Muscle of leg (tissue), 11 donors: ENCODE measurements around the gene MAML2. TPM values are rescaled to one million over a fixed set of nuclear protein-coding genes. Genes with fewer than 3 reads are reported as not detected.
"Not testable (repeated sequence)": the region's sequence is repeated elsewhere in the genome, so short reads cannot be mapped to it uniquely, and the experiment has no call there.

Source experiments
- DNase-seq: peaks from one replicate; pipeline ENCODE4 v3.0.0; 2013
- H3K27ac ChIP-seq: one replicate; pipeline ENCODE4 v1.5.1; 2013; ENCODE audit warnings: mild to moderate bottlenecking, low read length, control low read depth
- H3K27me3 ChIP-seq: one replicate; pipeline ENCODE4 v1.6.1; 2013; ENCODE audit warnings: low read length; ENCODE audit not compliant: control insufficient read depth, insufficient read depth
- H3K36me3 ChIP-seq: one replicate; pipeline ENCODE4 v1.6.1; 2013; ENCODE audit warnings: low read length; ENCODE audit not compliant: control insufficient read depth, insufficient read depth
- H3K4me1 ChIP-seq: one replicate; pipeline ENCODE4 v1.6.1; 2013; ENCODE audit warnings: low read length; ENCODE audit not compliant: control insufficient read depth, insufficient read depth
- H3K4me3 ChIP-seq: one replicate; pipeline ENCODE4 v1.5.1; 2013; ENCODE audit warnings: low read length, control low read depth
- H3K9me3 ChIP-seq: replicated peaks from 2 replicates; pipeline ENCODE4 v1.6.1; 2013; ENCODE audit warnings: low read depth, low read length; ENCODE audit not compliant: control insufficient read depth
- WGBS: methylation state at CpG from one replicate; pipeline ENCODE4 v1.1.5; 2013; ENCODE audit warnings: missing lambda C conversion rate; ENCODE audit not compliant: insufficient coverage; 5-methylcytosine and 5-hydroxymethylcytosine counted together
- polyA plus RNA-seq, 8 donors: library from polyadenylated mRNA; unstranded; fragments of 120-200 nt; gene quantifications; one replicate each; pipeline versions ENCODE4 v1.2.1 to v1.2.3, GENCODE V29; 2013; ENCODE audit warnings: inconsistent platforms in 1 of 8, low replicate concordance in 1 of 8; ENCODE audit not compliant: insufficient read length in 8 of 8, insufficient read depth in 1 of 8
- total RNA-seq: library from RNA; stranded (reverse); fragments of 120-200 nt; gene quantifications from one replicate; pipeline ENCODE4 v1.2.4, GENCODE V29; 2013

MAML2 gene
- total and polyA plus RNA-seq, 9 donors: 4.0 to 7.8 (median 5.7) TPM

- Histone ChIP-seq H3K27me3 (no peaks in the 10 kb centered on the region), H3K27ac (peak overlapping the region; percentile 90), H3K4me3 (no peak overlapping the region), H3K4me1 (peaks cover 8% of the 10 kb centered on the region), H3K36me3 (no peaks in the 10 kb centered on the region), H3K9me3 (no peaks in the 10 kb centered on the region)
- DNase-seq: no peak
- WGBS: no CpG with 5 or more reads among the region's 3 CpGs
Observed at GRCh38 chr11:96294289-96294688, 48.7 kb downstream of the MAML2 start.

- Histone ChIP-seq H3K4me3 (no peak overlapping the region), H3K27ac (peak overlapping the region; percentile 90), H3K36me3 (no peaks in the 10 kb centered on the region), H3K4me1 (peaks cover 7% of the 10 kb centered on the region), H3K9me3 (no peaks in the 10 kb centered on the region), H3K27me3 (no peaks in the 10 kb centered on the region)
- peak; percentile 68 for DNase-seq
- no CpG with 5 or more reads among the region's 3 CpGs for WGBS
Observed at GRCh38 chr11:96293598-96294021, 49.4 kb downstream of the MAML2 start.

DNA sequence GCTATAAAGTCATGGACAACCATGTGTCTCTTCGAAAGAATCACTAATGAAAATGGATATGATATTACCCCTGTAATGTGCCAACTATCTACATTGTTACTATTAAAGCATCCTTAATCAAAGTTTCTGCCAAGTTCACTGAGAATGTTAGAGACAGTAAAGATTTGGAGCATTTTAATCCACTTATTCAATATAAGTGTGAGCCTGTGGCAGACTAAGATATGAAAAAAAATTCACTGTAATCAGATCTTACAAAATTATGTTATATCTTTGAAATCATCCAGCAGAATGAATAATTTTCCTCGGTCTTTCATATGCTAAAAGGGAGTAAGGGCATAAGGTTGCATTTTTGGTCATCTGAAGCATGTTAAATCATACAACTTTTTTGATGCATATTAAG is 49.9 kb downstream of the MAML2 start:
- Histone ChIP-seq H3K9me3 (no peaks in the 10 kb centered on the region), H3K27me3 (no peaks in the 10 kb centered on the region), H3K27ac (peak overlapping the region; percentile 90), H3K4me3 (no peak overlapping the region), H3K4me1 (peaks cover 7% of the 10 kb centered on the region), H3K36me3 (no peaks in the 10 kb centered on the region)
- WGBS: no CpG with 5 or more reads among the region's 2 CpGs
- DNase-seq: no peak

DNA sequence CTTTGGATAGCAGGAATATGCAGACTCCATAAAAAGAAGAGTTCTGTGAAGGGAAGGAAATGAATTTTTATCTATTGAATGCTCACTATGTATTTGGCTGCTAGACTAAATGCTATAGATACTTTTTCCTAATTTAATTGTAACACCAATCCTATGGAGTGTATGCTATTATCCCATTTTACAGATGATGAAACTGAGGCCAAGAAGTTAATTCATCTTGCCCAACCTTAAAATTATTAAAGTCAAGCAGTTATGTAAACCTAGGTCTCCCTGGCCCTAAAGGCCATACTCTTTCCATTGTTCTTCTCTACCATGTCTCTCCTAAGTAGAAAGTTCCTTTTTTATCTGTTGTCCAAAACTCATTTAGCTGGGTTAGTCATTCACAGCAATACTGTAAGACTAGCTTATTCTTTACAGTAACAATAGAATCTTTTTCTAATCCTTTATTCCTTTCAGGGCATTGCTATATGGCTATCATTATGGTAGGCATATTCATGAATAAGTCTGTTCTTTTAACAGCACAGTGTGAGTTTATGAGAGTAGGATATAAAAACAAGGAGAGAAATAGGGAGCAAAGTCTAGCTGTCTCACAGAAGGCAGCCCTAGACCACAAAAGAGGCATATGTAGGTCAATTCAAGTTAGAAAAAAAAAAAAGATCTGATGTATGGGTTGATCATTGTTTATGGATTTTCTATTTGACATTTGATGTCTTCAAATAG is 50.5 kb downstream of the MAML2 start:
- Histone ChIP-seq H3K27me3 (no peaks in the 10 kb centered on the region), H3K9me3 (no peaks in the 10 kb centered on the region), H3K36me3 (no peaks in the 10 kb centered on the region), H3K27ac (no peak overlapping the region), H3K4me3 (no peak overlapping the region), H3K4me1 (peaks cover 7% of the 10 kb centered on the region)
- DNase-seq: no peak

- peaks cover 7% of the 10 kb centered on the region for H3K4me1 ChIP-seq
- no peak overlapping the region for H3K27ac ChIP-seq
- H3K4me3 ChIP-seq: no peak overlapping the region
- no peaks in the 10 kb centered on the region for H3K9me3 ChIP-seq
- no peaks in the 10 kb centered on the region for H3K27me3 ChIP-seq
- no CpG with 5 or more reads among the region's 1 CpG for WGBS
- H3K36me3 ChIP-seq: no peaks in the 10 kb centered on the region
- DNase-seq: no peak
Observed at GRCh38 chr11:96290631-96291030, 52.4 kb downstream of the MAML2 start.

- DNase-seq: no peak
- WGBS: no CpG with 5 or more reads among the region's 1 CpG
- Histone ChIP-seq H3K4me1 (peaks cover 7% of the 10 kb centered on the region), H3K4me3 (no peak overlapping the region), H3K27me3 (no peaks in the 10 kb centered on the region), H3K27ac (no peak overlapping the region), H3K9me3 (no peaks in the 10 kb centered on the region), H3K36me3 (no peaks in the 10 kb centered on the region)
Observed at GRCh38 chr11:96290031-96290430, 53.0 kb downstream of the MAML2 start.

GRCh38 chr11:96288915-96289314 is 54.1 kb downstream of the MAML2 start:
- Histone ChIP-seq H3K27ac (no peak overlapping the region), H3K9me3 (no peaks in the 10 kb centered on the region), H3K4me3 (no peak overlapping the region), H3K4me1 (peaks cover 4% of the 10 kb centered on the region), H3K27me3 (no peaks in the 10 kb centered on the region), H3K36me3 (no peaks in the 10 kb centered on the region)
- no CpG with 5 or more reads among the region's 3 CpGs for WGBS
- no peak for DNase-seq

DNA sequence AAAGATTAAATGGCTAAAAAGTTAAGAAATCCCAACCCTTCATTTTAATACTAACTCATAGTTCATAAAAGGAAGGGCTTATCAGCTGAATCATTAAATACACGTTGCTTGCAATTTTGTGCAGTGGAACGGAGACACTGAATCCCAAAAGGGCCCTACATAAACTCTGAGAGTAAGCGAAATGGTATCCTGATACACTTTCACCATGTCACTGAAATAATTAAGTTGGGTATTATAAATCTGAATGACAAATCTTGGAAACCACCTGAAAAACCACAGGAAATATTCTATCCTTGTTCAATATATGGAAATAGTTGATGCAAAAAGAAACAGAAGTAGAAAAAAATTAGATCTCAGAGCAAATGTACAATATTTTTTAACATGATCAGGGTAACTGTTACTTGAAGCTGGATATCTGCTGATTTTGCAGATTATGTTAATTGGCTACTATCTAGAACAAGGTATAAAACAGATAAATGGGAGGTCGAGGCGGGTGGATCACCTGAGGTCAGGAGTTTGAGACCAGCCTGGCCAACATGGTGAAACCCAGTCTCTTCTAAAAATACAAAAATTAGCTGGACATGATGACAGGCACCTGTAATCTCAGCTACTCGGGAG is 55.1 kb downstream of the MAML2 start:
- Histone ChIP-seq H3K27ac (no peak overlapping the region), H3K9me3 (no peaks in the 10 kb centered on the region), H3K4me3 (no peak overlapping the region), H3K36me3 (no peaks in the 10 kb centered on the region), H3K27me3 (no peaks in the 10 kb centered on the region), H3K4me1 (no peaks in the 10 kb centered on the region)
- no peak for DNase-seq
- no CpG with 5 or more reads among the region's 6 CpGs for WGBS

DNA sequence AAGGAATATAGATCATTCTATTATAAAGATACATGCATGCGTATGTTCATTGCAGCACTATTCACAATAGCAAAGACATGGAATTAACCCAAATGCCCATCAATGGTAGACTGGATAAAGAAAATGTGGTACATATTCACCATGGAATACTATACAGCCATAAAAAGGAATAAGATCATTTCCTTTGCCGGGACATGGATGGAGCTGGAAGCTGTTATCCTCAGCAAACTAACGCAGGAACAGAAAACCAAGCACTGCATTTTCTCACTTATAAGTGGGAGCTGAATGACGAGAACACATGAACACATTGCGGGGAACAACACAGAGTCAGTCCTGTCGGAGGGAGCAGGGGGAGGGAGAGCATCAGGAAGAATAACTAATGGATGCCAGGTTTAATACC is 57.0 kb downstream of the MAML2 start:
- not testable (repeated sequence) for H3K4me1 ChIP-seq, H3K27me3 ChIP-seq, H3K4me3 ChIP-seq, H3K36me3 ChIP-seq, H3K9me3 ChIP-seq, DNase-seq, H3K27ac ChIP-seq
- no CpG with 5 or more reads among the region's 6 CpGs for WGBS

DNA sequence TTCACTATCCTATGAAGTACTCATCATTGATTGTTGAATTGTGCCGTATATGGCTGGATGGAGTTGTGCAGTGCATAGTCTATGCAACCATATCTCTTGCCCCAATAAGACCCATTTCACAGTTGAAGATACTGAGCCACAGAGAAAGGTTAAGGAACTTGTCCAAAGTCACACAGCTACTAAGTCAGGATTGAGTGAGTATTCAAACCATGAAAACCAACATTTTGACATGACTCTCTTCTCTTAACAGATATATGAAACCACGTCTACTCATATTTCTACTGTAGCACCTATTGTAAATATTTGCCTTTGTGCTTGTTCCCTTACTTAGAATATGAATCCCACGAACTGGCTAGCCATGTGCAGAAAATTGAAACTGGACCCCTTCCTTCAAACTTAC is 58.1 kb downstream of the MAML2 start:
- no peaks in the 10 kb centered on the region for H3K36me3 ChIP-seq
- no CpG with 5 or more reads among the region's 3 CpGs for WGBS
- no peak overlapping the region for H3K27ac ChIP-seq
- H3K9me3 ChIP-seq: no peaks in the 10 kb centered on the region
- no peak overlapping the region for H3K4me3 ChIP-seq
- H3K4me1 ChIP-seq: no peaks in the 10 kb centered on the region
- DNase-seq: no peak
- no peaks in the 10 kb centered on the region for H3K27me3 ChIP-seq
